ENCODE data around the gene DRAXIN.

The DRAXIN gene

DNA sequence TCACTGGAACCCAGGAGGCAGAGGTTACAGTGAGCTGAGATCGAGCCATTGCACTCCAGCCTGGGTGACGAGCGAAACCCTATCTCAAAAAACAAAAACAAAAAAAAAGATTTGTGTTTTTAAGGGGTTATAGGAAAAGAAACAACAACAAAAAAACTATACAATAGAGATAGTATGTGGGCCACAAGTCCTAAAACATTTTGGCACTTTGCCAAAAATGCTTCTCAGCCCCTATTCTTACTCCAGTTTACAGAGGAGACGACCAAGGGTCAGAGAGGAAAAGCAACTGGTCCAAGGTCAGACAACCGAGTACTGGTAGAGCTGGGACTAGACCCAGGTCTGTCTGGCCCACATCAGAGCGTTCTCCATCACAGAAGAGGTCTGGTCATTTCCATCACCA lies 33.9 kb upstream of the DRAXIN start:
- DNase-seq, result no peak

GRCh38 chr1:11658542-11658941 lies 33.0 kb upstream of the DRAXIN start:
- DNase-seq, result no peak

DNA sequence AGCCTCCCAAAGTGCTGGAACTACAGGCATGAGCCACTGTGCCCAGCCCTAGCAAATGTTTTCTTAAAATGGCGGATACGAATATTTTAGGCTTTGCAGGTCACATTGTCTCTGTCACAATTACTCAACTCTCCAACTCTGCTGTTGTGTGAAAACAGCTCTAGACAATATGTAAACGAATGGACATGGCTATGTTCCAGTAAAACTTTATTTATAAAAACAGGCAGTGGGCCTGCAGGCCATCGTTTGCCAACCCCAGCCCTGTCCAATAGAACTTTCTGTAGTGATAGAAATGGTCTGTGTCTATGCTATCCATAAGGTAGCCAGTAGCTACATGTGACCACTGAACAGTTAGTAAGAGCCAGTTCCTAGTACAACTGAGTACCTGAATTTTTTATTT lies 31.8 kb upstream of the DRAXIN start:
- no peak for DNase-seq

DNA sequence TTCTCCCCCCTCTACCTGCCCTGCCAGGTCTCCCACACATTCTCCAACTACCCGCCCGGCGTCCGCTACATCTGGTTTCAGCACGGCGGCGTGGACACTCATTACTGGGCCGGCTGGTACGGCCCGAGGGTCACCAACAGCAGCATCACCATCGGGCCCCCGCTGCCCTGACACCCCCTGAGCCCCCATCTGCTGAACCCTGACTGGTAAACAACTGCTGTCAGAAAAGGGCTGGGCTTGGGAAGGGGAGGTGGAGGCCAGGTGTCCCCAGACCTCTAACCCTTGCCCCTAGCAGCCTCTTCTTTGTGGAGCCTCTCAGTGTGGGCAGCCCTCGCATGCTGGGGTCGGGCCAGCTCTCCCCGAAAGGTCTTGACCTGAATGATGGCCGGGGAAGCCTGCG lies 30.4 kb upstream of the DRAXIN start:
- DNase-seq, result no peak

DNA sequence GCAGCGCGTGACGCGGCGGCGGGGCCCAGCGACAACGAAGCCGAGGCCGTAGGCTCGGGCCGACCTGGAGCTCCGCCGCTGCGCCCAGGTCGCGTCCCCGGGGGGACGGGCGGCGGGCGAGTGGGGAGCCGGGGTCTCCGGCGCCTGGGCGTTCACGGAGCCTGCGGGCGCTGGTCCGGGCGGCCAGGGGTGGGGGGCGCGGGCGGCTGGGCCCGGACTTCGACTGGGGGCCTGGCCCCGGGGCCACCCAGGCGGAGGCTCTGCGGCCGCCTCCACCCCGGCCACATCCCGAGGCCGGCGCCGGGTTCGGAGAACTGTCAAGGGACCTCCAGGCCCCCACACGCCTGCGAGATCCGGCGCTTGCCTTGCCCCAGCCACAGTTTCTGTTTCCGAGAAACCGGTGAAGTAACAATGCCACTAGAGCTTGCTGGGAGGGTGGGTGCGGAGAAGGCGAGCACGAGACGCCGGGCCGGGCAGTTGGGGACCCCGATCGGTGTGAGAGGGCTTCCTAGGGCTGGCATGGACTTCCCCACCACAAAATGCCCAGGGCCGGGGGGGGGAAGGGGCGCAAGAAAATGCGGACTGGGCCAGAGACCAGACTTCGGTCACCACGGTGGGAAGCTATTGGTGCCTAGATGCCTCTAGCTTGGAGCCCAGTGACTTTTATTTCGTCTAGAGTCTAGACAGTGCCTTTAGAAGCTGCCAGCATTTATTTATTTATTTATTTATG lies 27.0 kb upstream of the DRAXIN start:
- peak; percentile 58 for DNase-seq

- DNase-seq, result no peak
These were observed 23.0 kb upstream of the DRAXIN start for GRCh38 chr1:11668516-11668915.

DNA sequence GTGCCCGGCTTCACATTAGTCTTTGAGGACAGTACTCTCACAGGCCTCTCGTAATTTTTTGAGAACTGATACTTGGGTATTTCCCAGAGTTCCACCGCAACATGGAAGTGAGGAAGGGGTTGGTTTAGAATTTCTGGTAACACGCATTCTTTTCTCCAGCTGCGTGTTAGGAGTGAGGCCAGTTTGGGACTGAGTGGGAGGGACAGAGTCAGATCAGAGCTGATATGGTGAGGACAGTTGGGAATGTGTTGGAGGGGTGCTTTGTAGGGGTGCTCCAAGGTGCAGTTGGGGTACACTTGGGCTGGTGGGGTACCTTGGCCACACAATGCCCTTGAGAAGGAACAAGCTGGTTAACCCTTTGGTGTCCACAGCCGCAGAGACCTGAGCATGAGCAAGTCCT lies 20.8 kb upstream of the DRAXIN start:
- no peak for DNase-seq

- DNase-seq, result no peak
These were observed 20.3 kb upstream of the DRAXIN start for GRCh38 chr1:11671205-11671543.

DNA sequence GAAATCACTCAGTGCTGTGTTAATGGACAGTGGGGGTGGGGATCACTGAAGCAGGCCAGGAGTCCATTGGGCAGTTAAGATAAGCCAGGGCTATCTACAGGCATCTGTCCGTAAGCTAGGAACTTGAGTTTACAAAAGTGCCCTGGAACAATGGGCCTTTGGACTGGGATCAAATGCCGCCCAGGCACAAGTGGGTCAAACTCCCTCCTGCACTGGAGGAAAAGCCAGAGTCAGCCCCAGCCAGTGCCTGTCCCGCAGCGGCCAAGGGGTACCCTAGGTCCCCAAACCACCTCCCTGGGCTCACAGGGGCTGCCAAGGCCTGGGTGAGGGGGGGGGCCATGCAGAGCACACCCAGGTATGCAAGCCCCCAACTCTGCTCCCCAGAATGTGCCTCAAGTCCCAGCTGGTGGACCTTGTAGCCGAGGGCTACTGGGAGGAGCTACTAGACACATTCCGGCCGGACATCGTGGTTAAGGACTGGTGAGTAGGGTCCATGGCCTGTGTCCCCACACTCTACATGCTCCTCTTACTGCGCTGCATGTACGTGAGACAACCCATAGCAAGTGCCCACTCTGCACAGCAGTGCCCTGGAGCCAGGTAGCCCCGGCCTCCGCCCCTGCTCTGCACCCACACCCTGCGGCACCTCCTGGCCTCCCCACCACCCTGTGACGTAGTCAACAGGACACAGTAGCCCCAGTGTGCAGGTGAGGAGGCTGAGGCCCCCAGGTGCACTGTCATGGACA lies 19.8 kb upstream of the DRAXIN start:
- DNase-seq, result no peak

DNA sequence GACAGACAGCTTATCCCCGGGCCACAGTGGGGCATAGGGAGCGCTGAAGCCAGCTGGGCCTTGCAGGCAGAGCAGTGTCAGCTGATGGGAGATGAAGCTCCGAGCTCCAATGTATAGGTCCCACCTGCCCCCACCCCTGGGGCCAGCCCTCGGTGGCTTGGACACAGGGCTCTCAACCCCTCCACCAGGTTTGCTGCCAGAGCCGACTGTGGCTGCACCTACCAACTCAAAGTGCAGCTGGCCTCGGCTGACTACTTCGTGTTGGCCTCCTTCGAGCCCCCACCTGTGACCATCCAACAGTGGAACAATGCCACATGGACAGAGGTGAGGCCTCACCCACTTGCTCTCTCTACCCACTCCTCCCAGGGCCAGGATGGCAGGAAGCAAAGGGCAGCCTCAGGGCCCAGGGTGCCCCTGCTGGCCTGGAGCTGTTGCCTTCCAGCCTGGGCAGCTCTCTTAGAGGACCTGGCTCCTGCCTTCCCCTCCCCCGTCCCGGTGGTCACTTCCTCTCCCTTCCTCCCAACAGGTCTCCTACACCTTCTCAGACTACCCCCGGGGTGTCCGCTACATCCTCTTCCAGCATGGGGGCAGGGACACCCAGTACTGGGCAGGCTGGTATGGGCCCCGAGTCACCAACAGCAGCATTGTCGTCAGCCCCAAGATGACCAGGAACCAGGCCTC lies 18.3 kb upstream of the DRAXIN start:
- no peak for DNase-seq

DNA sequence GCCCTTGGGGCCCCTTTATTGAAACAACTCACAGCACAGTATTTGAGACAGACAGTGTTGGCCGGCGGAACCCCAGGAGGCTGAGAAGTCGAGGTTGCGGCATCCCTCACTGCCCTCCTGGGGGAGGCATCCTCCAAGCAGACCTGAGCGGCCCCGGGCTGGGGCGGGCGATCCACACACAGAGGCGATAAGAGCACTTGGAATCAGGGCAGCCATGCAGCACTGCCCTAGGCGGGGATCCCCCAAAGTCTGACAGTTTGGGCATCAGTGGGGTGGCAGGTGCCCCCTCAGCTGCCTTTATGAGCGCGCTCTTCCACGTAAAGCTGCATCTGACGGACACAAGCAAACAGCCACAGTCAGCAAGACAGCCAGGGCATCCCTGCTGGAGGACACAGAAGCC lies 17.0 kb upstream of the DRAXIN start:
- no peak for DNase-seq

- DNase-seq, result no peak
These were observed 16.2 kb upstream of the DRAXIN start for GRCh38 chr1:11675325-11675724.

GRCh38 chr1:11676386-11677103 lies 15.0 kb upstream of the DRAXIN start:
- DNase-seq, result no peak

- no peak for DNase-seq
These were observed 13.1 kb upstream of the DRAXIN start for GRCh38 chr1:11678442-11678841.

- DNase-seq, result no peak
These were observed 11.0 kb upstream of the DRAXIN start for GRCh38 chr1:11680270-11681070.

GRCh38 chr1:11681071-11681771 lies 10.3 kb upstream of the DRAXIN start, which contains the start of gene MAD2L2:
Gene MAD2L2 (minus strand): TSS chr1:11681148. CDS start chr1:11680601, 547 bp downstream.
- DNase-seq, result peak; percentile 91

- DNase-seq, result no peak
These were observed 9.2 kb upstream of the DRAXIN start for GRCh38 chr1:11682287-11682771.

- no peak for DNase-seq
These were observed 8.7 kb upstream of the DRAXIN start for GRCh38 chr1:11682799-11683198.

DNA sequence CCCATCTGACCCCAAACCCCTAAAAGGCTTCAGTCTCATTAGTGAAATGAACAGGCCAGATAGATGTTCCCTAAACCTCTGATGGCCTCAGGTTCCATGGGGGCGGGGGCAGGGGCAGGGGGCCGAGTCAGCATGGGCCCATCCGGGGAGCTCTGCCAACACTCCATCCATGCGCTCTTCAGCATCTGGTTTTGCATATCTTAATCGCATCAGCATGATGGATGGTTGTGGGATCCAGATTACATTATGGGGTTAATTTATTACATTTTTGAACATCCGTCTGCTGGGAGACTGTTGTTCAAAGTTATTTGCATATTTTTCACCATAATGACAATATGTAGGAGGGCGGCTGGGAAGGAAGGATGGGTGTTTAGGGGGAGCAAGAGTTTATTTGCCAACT lies 7.4 kb upstream of the DRAXIN start:
- no peak for DNase-seq

GRCh38 chr1:11685210-11685752 lies 6.2 kb upstream of the DRAXIN start:
- DNase-seq, result no peak

GRCh38 chr1:11688506-11688905 lies 3.0 kb upstream of the DRAXIN start:
- no peak for DNase-seq

Measured in CD4-positive, alpha-beta T cell treated with Interleukin-12 subunit alpha and Interleukin-12 subunit beta, for 1 hour (primary cell).